GM15510 (cell line): ENCODE data around the gene NAP1L2.

Source experiments
- POLR2A ChIP-seq: IDR thresholded peaks from 3 replicates; pipeline ENCODE4 v1.6.1; 2011; ENCODE audit warnings: borderline replicate concordance; ENCODE audit not compliant: insufficient read length; ENCODE audit errors: extremely low read depth

The NAP1L2 gene, protein sequence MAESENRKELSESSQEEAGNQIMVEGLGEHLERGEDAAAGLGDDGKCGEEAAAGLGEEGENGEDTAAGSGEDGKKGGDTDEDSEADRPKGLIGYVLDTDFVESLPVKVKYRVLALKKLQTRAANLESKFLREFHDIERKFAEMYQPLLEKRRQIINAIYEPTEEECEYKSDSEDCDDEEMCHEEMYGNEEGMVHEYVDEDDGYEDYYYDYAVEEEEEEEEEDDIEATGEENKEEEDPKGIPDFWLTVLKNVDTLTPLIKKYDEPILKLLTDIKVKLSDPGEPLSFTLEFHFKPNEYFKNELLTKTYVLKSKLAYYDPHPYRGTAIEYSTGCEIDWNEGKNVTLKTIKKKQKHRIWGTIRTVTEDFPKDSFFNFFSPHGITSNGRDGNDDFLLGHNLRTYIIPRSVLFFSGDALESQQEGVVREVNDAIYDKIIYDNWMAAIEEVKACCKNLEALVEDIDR

DNA sequence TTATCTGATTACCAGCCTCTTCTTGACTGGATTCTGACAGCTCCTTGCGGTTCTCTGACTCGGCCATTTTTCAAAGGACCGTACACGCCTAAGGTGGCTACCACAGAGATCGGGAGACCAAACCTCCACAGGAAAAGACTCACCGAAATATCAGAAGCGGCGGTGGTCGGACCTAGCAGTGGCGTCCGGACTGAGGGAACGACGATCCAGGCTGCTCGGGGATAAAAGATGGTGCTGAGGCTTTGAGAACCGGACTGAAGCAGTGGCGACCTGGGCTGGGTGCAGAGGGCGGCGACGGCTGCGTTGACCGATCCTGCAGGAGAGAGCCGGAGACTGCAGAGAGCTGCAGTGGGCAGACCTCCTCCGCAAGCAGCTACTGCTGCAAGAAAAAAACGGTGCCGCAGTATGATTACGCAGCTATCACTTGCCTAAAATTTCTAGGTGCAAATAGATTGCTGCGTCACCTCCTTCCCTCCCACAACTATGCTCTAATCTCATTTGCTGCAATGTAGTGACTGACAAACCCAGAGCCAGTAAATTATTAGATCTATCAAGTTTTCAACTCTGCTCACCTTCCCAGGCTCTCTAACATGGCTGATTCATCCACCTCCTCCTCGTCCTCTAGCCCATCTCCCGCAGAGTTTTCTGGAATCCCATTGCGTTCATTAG is at the start of gene NAP1L2:
Gene NAP1L2, minus strand, starts transcription at position 426 of the 669 bp plus-strand sequence. Its CDS starts 359 bp downstream, at position 67.
- no peak for TF ChIP-seq POLR2A

DNA sequence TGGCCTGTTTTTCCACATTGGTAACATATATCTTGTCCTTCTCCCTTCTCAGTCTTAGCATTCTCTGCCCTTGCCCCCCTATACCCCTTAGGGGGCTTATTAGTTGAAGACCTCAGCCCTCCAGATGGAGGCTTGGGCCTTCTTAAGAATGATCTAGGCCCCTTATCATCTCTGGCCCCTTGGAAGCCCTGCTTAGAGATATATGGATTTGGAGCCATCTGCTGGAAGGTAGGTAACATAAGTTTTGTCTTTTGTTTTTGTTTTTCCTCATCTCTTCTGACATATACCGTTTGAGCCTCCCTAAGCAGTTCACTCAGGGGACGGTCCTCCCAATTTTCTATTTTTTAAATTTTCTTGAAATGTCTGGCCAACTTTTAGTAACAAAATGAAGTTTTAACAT is 48.3 kb upstream of the NAP1L2 start:
- TF ChIP-seq POLR2A, result no peak

DNA sequence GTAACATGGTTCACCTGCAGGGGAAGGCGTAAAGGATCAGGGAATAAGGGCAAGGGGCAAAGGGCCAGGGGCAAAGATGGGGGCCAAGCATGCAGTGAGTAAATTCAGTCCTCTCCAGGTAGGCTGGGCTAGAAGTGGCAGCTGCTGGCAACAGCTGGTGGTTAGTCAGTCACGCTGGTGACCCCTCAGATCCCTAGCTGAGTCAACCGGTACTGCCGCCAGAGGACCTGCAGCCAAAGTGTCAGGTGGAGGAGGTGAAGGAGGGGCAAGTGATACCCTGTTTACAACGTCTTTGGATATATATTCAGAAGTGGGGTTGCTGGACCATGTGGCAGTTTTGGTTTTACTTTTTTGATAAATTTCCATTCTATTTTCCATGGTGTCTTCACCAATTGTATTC is 24.6 kb upstream of the NAP1L2 start:
- no peak for TF ChIP-seq POLR2A

DNA sequence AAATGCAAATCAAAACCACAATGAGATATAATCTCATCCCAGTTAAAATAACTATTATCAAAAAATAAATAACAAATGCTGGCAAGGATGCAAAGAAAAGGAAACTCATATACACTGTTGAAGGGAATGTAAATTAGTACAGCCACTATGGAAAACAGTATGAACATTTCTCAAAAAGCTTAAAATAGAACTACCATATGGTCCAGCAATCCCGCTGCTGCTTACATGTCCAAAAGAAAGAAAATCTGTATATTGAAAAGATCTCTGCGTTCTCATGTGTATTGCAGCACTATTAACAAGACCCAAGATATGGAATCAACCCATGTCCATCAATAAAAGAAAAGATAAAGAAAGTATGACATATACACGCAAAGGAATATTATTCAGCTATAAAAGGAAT is 3.0 kb upstream of the NAP1L2 start:
- no peak for TF ChIP-seq POLR2A

DNA sequence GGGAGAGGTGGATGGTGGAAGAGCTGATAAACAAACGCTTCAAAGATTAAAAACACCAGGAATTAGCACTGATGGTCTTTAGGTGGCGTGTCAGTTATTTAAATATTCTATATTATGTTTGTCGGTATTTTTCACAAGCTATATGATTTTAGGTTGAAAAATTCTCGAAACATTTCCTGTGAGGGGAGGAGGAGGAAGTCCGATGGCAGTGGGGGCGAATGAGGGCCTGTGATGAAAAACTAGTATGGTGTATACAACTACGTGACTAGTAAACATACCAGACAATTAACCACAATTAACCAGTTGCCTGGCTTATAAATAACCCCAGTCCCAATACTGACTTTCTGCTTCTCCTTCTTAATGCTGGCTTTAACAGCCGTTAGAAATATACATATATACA is 595 bp upstream of the NAP1L2 start:
- TF ChIP-seq POLR2A, result no peak

DNA sequence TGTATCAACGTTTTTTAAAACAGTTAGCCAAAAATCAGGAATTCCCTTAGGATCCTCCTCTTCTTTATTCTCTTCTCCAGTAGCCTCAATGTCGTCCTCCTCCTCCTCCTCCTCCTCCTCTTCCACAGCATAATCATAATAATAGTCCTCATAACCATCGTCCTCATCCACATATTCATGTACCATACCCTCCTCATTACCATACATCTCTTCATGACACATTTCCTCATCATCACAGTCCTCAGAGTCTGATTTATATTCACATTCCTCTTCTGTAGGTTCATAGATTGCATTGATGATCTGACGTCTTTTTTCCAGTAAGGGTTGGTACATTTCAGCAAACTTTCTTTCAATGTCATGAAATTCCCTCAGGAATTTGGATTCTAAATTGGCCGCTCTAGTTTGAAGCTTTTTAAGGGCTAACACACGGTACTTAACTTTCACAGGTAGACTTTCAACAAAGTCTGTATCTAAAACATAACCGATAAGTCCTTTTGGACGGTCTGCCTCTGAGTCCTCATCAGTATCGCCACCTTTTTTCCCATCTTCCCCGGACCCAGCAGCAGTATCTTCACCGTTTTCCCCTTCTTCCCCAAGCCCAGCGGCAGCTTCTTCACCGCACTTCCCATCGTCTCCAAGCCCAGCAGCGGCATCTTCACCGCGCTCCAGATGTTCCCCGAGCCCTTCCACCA is 771 bp downstream of the NAP1L2 start:
- TF ChIP-seq POLR2A, result no peak

DNA sequence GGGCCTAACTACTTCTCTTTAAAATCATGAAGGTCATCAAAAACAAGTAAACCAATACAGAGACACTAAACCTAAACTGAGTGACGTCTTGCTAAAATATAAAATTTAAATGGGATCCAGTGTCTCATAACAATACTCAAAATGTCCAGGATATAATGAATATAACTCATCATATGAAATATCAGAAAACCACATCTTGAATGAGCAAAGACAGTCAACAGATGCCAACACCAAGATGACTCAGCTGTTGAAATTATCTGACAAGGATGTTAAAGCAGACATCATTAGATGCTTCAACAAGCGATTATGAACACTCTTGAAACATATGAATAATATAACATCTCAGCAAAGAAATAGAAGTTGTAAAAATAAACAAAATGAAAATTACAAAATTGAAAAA is 8.3 kb downstream of the NAP1L2 start:
- no peak for TF ChIP-seq POLR2A

DNA sequence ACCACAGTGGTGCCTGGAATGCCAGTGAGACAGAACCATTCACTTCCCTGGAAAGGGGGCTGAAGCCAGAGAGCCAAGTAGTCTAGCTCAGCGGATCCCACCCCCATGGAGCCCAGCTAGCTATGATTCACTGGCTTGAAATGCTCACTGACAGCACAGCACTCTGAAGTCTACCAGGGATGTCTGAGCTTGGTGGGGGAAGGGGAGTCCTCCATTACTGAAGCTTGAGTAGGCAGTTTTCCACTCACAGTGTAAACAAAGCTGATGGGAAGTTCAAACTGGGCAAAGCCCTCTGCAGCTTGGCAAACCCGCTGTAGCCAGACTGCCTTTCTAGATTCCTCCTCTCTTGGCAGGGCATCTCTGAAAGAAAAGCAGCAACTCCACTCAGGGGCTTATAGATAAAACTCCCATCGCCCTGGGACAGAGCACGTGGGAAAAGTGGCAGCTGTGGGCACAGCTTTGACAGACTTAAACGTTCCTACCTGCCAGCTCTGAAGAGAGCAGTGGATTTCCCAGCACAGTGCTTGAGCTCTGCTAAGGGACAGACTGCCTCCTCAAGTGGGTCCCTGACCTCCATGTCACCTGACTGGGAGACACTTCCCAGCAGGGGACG is 32.0 kb downstream of the NAP1L2 start:
- TF ChIP-seq POLR2A, result no peak
